HG03571 (cell line): Measurements from ENCODE around the gene ATXN1.

Source experiments
- ATAC-seq: cut with Tn5 transposase; IDR thresholded peaks from one replicate; pipeline ENCODE4 v1.9.1; 2021; ENCODE audit not compliant: unreplicated experiment

ATXN1 gene

GRCh38 chr6:16683641-16684194 is 77.5 kb downstream of the ATXN1 start:
- ATAC-seq, result no peak

GRCh38 chr6:16681260-16681873 is 79.9 kb downstream of the ATXN1 start:
- no peak for ATAC-seq

- no peak for ATAC-seq
These were observed 82.2 kb downstream of the ATXN1 start for GRCh38 chr6:16679050-16679449.

GRCh38 chr6:16677458-16677857 is 83.8 kb downstream of the ATXN1 start:
- ATAC-seq, result no peak

- ATAC-seq, result no peak
These were observed 84.3 kb downstream of the ATXN1 start for GRCh38 chr6:16676978-16677377.

- ATAC-seq, result no peak
These were observed 84.9 kb downstream of the ATXN1 start for GRCh38 chr6:16676376-16676775.

- no peak for ATAC-seq
These were observed 86.4 kb downstream of the ATXN1 start for GRCh38 chr6:16674801-16675392.

GRCh38 chr6:16673011-16673797 is 88.1 kb downstream of the ATXN1 start:
- ATAC-seq, result no peak

GRCh38 chr6:16671302-16672289 is 89.7 kb downstream of the ATXN1 start:
- no peak for ATAC-seq

GRCh38 chr6:16670617-16671051 is 90.6 kb downstream of the ATXN1 start:
- peak; percentile 65 for ATAC-seq

- peak; percentile 55 for ATAC-seq
These were observed 91.1 kb downstream of the ATXN1 start for GRCh38 chr6:16670183-16670582.

- no peak for ATAC-seq
These were observed 92.0 kb downstream of the ATXN1 start for GRCh38 chr6:16669227-16669626.

GRCh38 chr6:16667509-16667908 is 93.8 kb downstream of the ATXN1 start:
- no peak for ATAC-seq

- ATAC-seq, result no peak
These were observed 95.3 kb downstream of the ATXN1 start for GRCh38 chr6:16665992-16666391.

- no peak for ATAC-seq
These were observed 96.1 kb downstream of the ATXN1 start for GRCh38 chr6:16665182-16665581.

- no peak for ATAC-seq
These were observed 97.4 kb downstream of the ATXN1 start for GRCh38 chr6:16663901-16664300.

GRCh38 chr6:16660157-16660497 is 101.1 kb downstream of the ATXN1 start:
- ATAC-seq, result no peak

- no peak for ATAC-seq
These were observed 101.6 kb downstream of the ATXN1 start for GRCh38 chr6:16659466-16660156.

- no peak for ATAC-seq
These were observed 102.8 kb downstream of the ATXN1 start for GRCh38 chr6:16658348-16659034.

- no peak for ATAC-seq
These were observed 103.5 kb downstream of the ATXN1 start for GRCh38 chr6:16657768-16658167.
